T-helper 1 cell treated with Interleukin-12 subunit alpha and Interleukin-12 subunit beta and Interleukin-4 antibody, amounts not matched to agents 30 ng/mL and 1 ng/mL, for 36 hours (primary cell): Measurements from ENCODE around the gene INO80. TPM values are rescaled to one million over a fixed set of nuclear protein-coding genes. Genes with fewer than 3 reads are reported as not detected.
"Not testable (repeated sequence)": the region's sequence is repeated elsewhere in the genome, so short reads cannot be mapped to it uniquely, and the experiment has no call there.

Source experiments
- intact Hi-C: fragments of 100-400 bp; cut with micrococcal nuclease; formaldehyde crosslinking; loops from one replicate; pipeline ENCODE4 v1.15.1; 2024
- total RNA-seq: library from RNA; stranded (reverse); gene quantifications from 2 replicates; pipeline ENCODE4 v1.2.3, GENCODE V29; 2022

INO80 gene
- total RNA-seq, 1 donor from 2014 or later = 35.2 TPM

- intact Hi-C loops = no loop called here
Measured at GRCh38 chr15:40974879-40975278, 141.2 kb downstream of the INO80 start.

- intact Hi-C loops = no loop called here
Measured at GRCh38 chr15:40969363-40969762, 146.7 kb downstream of the INO80 start.

- intact Hi-C loops = no loop called here
Measured at GRCh38 chr15:40968290-40969085, 147.6 kb downstream of the INO80 start.

GRCh38 chr15:40964634-40965033 is 151.4 kb downstream of the INO80 start:
- intact Hi-C loops = no loop called here

- intact Hi-C loops = no loop called here
Measured at GRCh38 chr15:40964006-40964405, 152.1 kb downstream of the INO80 start.

- intact Hi-C loops = no loop called here
Measured at GRCh38 chr15:40963201-40963600, 152.9 kb downstream of the INO80 start.

- intact Hi-C loops = not testable (repeated sequence)
Measured at GRCh38 chr15:40962317-40962716, 153.8 kb downstream of the INO80 start.

- intact Hi-C loops = not testable (repeated sequence)
Measured at GRCh38 chr15:40961740-40962139, 154.3 kb downstream of the INO80 start.

GRCh38 chr15:40960925-40961324 is 155.2 kb downstream of the INO80 start:
- intact Hi-C loops = no loop called here

- intact Hi-C loops = no loop called here
Measured at GRCh38 chr15:40960151-40960885, 155.8 kb downstream of the INO80 start.

- intact Hi-C loops = no loop called here
Measured at GRCh38 chr15:40959331-40960141, 156.5 kb downstream of the INO80 start.

GRCh38 chr15:40958723-40959122 is 157.4 kb downstream of the INO80 start:
- intact Hi-C loops = no loop called here

- intact Hi-C loops = no loop called here
Measured at GRCh38 chr15:40958146-40958545, 157.9 kb downstream of the INO80 start.

- intact Hi-C loops = no loop called here
Measured at GRCh38 chr15:40957581-40958051, 158.5 kb downstream of the INO80 start.

GRCh38 chr15:40957041-40957555 is 159.0 kb downstream of the INO80 start:
- intact Hi-C loops = no loop called here

- intact Hi-C loops = no loop called here
Measured at GRCh38 chr15:40956541-40956982, 159.5 kb downstream of the INO80 start.

GRCh38 chr15:40955930-40956540 is 160.0 kb downstream of the INO80 start:
- intact Hi-C loops = no loop called here

GRCh38 chr15:40955141-40955903 is 160.8 kb downstream of the INO80 start:
- intact Hi-C loops = no loop called here

GRCh38 chr15:40954158-40954848 is 161.8 kb downstream of the INO80 start:
- intact Hi-C loops = loop anchor here (5.0 kb wide), 3 partner anchors 192 to 1018 kb away; partner anchors contain the start of genes EHD4, GCHFR and ITPKA
